Glutamatergic neuron (in vitro differentiated cells): ENCODE results near the gene CATSPERZ. TPM values are rescaled to one million over a fixed set of nuclear protein-coding genes. Genes with fewer than 3 reads are reported as not detected.
A peak's percentile ranks its signal among the peaks of the same experiment; 100 is the strongest.

Experiments used
- DNase-seq: peaks from one replicate; pipeline ENCODE4 v3.0.0; 2022
- H3K27ac Mint-ChIP-seq: one replicate; pipeline ENCODE4 v1.8.0; 2020; ENCODE audit warnings: mild to moderate bottlenecking, mixed read lengths, inconsistent platforms; ENCODE audit not compliant: unreplicated experiment
- H3K27me3 Mint-ChIP-seq: one replicate; pipeline ENCODE4 v1.8.0; 2020; ENCODE audit warnings: mild to moderate bottlenecking, moderate library complexity, mixed read lengths, inconsistent platforms; ENCODE audit not compliant: unreplicated experiment
- H3K36me3 Mint-ChIP-seq: one replicate; pipeline ENCODE4 v1.8.0; 2020; ENCODE audit warnings: mild to moderate bottlenecking, mixed read lengths, inconsistent platforms; ENCODE audit not compliant: unreplicated experiment
- H3K4me1 Mint-ChIP-seq: one replicate; pipeline ENCODE4 v1.8.0; 2020; ENCODE audit warnings: mild to moderate bottlenecking, low read depth, mixed read lengths, inconsistent platforms; ENCODE audit not compliant: unreplicated experiment
- H3K4me3 Mint-ChIP-seq: one replicate; pipeline ENCODE4 v1.8.0; 2020; ENCODE audit warnings: mild to moderate bottlenecking, mixed read lengths, inconsistent platforms; ENCODE audit not compliant: unreplicated experiment
- H3K9me3 Mint-ChIP-seq: one replicate; pipeline ENCODE4 v1.8.0; 2020; ENCODE audit warnings: mild to moderate bottlenecking, moderate library complexity, mixed read lengths, inconsistent platforms; ENCODE audit not compliant: unreplicated experiment
- CTCF ChIP-seq: fragments of 200-600 bp; sonication (generic); IDR thresholded peaks from one replicate; pipeline ENCODE4 v1.5.0; 2021; ENCODE audit not compliant: partially characterized antibody, unreplicated experiment
- total RNA-seq: library from RNA; stranded (reverse); fragmentation: NEBNext Ultra II Directional; extraction: Animal tissue kit (Norgen Biotek cat#: 25700); gene quantifications from one replicate; pipeline ENCODE4 v1.2.1, GENCODE V29; 2021; ENCODE audit not compliant: unreplicated experiment

CATSPERZ gene
- total RNA-seq, 1 donor from 2014 or later, result not detected

- H3K27me3 Mint-ChIP-seq, result peaks cover 9% of the 10 kb centered on the region
- H3K27ac Mint-ChIP-seq, result no peak overlapping the region
- H3K9me3 Mint-ChIP-seq, result peaks cover 10% of the 10 kb centered on the region
- no peak overlapping the region for H3K4me3 Mint-ChIP-seq
- peaks cover 4% of the 10 kb centered on the region for H3K36me3 Mint-ChIP-seq
- DNase-seq, result no peak
- TF ChIP-seq CTCF, result no peak
- H3K4me1 Mint-ChIP-seq, result peaks cover 9% of the 10 kb centered on the region
Measured at GRCh38 chr11:64327375-64327774, 27.2 kb downstream of the CATSPERZ start.

- Mint-ChIP-seq H3K27me3 (peaks cover 9% of the 10 kb centered on the region), H3K27ac (no peak overlapping the region), H3K9me3 (peaks cover 10% of the 10 kb centered on the region), H3K4me3 (no peak overlapping the region), H3K36me3 (peaks cover 4% of the 10 kb centered on the region), H3K4me1 (peaks cover 8% of the 10 kb centered on the region)
- TF ChIP-seq CTCF, result no peak
- DNase-seq, result no peak
Measured at GRCh38 chr11:64327993-64328392, 27.8 kb downstream of the CATSPERZ start.

GRCh38 chr11:64330888-64331287 lies 30.7 kb downstream of the CATSPERZ start:
- Mint-ChIP-seq H3K27me3 (peaks cover 14% of the 10 kb centered on the region), H3K36me3 (peaks cover 4% of the 10 kb centered on the region), H3K4me1 (peaks cover 13% of the 10 kb centered on the region), H3K4me3 (peak overlapping the region; percentile 42), H3K9me3 (peaks cover 18% of the 10 kb centered on the region), H3K27ac (no peak overlapping the region)
- no peak for TF ChIP-seq CTCF
- DNase-seq, result no peak

- Mint-ChIP-seq H3K4me1 (peaks cover 17% of the 10 kb centered on the region), H3K36me3 (peaks cover 4% of the 10 kb centered on the region), H3K4me3 (peak overlapping the region; percentile 21), H3K9me3 (peaks cover 15% of the 10 kb centered on the region), H3K27me3 (peaks cover 14% of the 10 kb centered on the region), H3K27ac (peak overlapping the region; percentile 36)
- peak; percentile 62 for DNase-seq
- peak; percentile 59 for TF ChIP-seq CTCF
Measured at GRCh38 chr11:64331569-64332371, 31.6 kb downstream of the CATSPERZ start.

- peaks cover 18% of the 10 kb centered on the region for H3K9me3 Mint-ChIP-seq
- no peak for DNase-seq
- H3K4me3 Mint-ChIP-seq, result peak overlapping the region; percentile 20
- peaks cover 23% of the 10 kb centered on the region for H3K4me1 Mint-ChIP-seq
- H3K27ac Mint-ChIP-seq, result no peak overlapping the region
- peaks cover 17% of the 10 kb centered on the region for H3K27me3 Mint-ChIP-seq
- TF ChIP-seq CTCF, result no peak
- H3K36me3 Mint-ChIP-seq, result no peaks in the 10 kb centered on the region
Measured at GRCh38 chr11:64333556-64333955, 33.4 kb downstream of the CATSPERZ start.
